A549 (cell line): ENCODE results near the gene PKN1. TPM values are rescaled to one million over a fixed set of nuclear protein-coding genes. Genes with fewer than 3 reads are reported as not detected.

Experiments
- ATAC-seq, 2 experiments: fragments of 200-7000 bp in 1 of 2; fragments of >200 bp in 1 of 2; cut with Nextera tagmentation in 1 of 2; cut with Tn5 transposase in 1 of 2; 3 replicates each; pipeline versions ENCODE4 v1.8.0 to v1.9.1; 2018 to 2020; ENCODE audit warnings: mild to moderate bottlenecking in 1 of 2, moderate library complexity in 1 of 2
- CTCF ChIA-PET: fragments of 300-600 bp; sonication (Branson Sonifier 250); formaldehyde crosslinking; extraction: SDS; loops from one replicate; lab custom pipeline; 2021; ENCODE audit warnings: antibody characterized with exemption, inconsistent platforms; lab: Yijun Ruan, JAX
- POLR2A ChIA-PET: fragments of 350-600 bp; formaldehyde crosslinking; extraction: SDS; loops from one replicate; lab custom pipeline; 2021; ENCODE audit warnings: antibody characterized with exemption, inconsistent platforms; lab: Yijun Ruan, JAX
- DNase-seq, 2 experiments: peaks; one replicate each; pipeline versions ENCODE4 v3.0.0 to v3.0.0-alpha.2; 2011 to 2016; ENCODE audit warnings: low read depth in 1 of 2, low spot score in 1 of 2
- FAIRE-seq: peaks from 2 replicates; lab custom pipeline; 2011; peaks lifted over from hg19 to GRCh38; lab: Jason Lieb, UNC
- H3K27ac ChIP-seq, 2 experiments: fragments of >200 bp; sonication (Bioruptor Twin); formaldehyde crosslinking; 3 replicates each; pipeline ENCODE4 v1.5.1; 2016 to 2017
- H3K4me1 ChIP-seq: fragments of >200 bp; sonication (Bioruptor Twin); formaldehyde crosslinking; 3 replicates; pipeline ENCODE4 v1.6.1; 2016
- H3K4me2 ChIP-seq: fragments of >200 bp; sonication (Bioruptor Twin); formaldehyde crosslinking; 3 replicates; pipeline ENCODE4 v1.6.1; 2016
- H3K4me3 ChIP-seq: fragments of >200 bp; sonication (Bioruptor Twin); formaldehyde crosslinking; 3 replicates; pipeline ENCODE4 v1.5.1; 2016
- H3K9me3 ChIP-seq: fragments of >200 bp; sonication (Bioruptor Twin); formaldehyde crosslinking; 3 replicates; pipeline ENCODE4 v1.6.1; 2016
- BCL3 ChIP-seq: fragments of >200 bp; sonication (Bioruptor Twin); formaldehyde crosslinking; IDR thresholded peaks from 3 replicates; pipeline ENCODE4 v1.6.1; 2016
- CBX8 ChIP-seq: fragments of 200-600 bp; sonication (generic); IDR thresholded peaks from 2 replicates; pipeline ENCODE4 v1.6.1; 2016
- CEBPB ChIP-seq, 2 experiments: fragments of >200 bp in 1 of 2; sonication (Bioruptor Twin) in 1 of 2; formaldehyde crosslinking in 1 of 2; IDR thresholded peaks; 2 replicates each; pipeline ENCODE4 v1.6.1; 2012 to 2016
- CHD4 ChIP-seq: fragments of 200-600 bp; sonication (generic); IDR thresholded peaks from 2 replicates; pipeline ENCODE4 v1.6.1; 2016; ENCODE audit warnings: antibody characterized with exemption, mild to moderate bottlenecking, borderline replicate concordance
- E2F6 ChIP-seq: IDR thresholded peaks from 2 replicates; pipeline ENCODE4 v1.6.1; 2012; ENCODE audit warnings: low read depth, borderline replicate concordance
- EP300 ChIP-seq, 2 experiments: fragments of >200 bp; sonication (Bioruptor Twin); formaldehyde crosslinking; IDR thresholded peaks; 2 replicates in 1 of 2; 3 replicates in 1 of 2; pipeline ENCODE4 v1.6.1; 2016 to 2017
- ESRRA ChIP-seq: fragments of 150-350 bp; IDR thresholded peaks from 2 replicates; pipeline ENCODE4 v1.6.1; 2014; ENCODE audit warnings: mild to moderate bottlenecking, low read length, borderline replicate concordance
- FOSL2 ChIP-seq, 2 experiments: fragments of 450-650 bp in 1 of 2; fragments of >200 bp in 1 of 2; sonication (Bioruptor Twin) in 1 of 2; formaldehyde crosslinking; IDR thresholded peaks; 2 replicates each; pipeline versions ENCODE4 v1.5.0 to v1.6.1; 2016 to 2020; ENCODE audit warnings: mild to moderate bottlenecking in 1 of 2, moderate library complexity in 1 of 2
- FOXS1 ChIP-seq: fragments of 250-450 bp; sonication (Bioruptor Pico); IDR thresholded peaks from 2 replicates; pipeline ENCODE4 v1.5.0; 2020; ENCODE audit warnings: mild to moderate bottlenecking, moderate library complexity
- GATA3 ChIP-seq: IDR thresholded peaks from 2 replicates; pipeline ENCODE4 v1.6.1; 2012; ENCODE audit warnings: borderline replicate concordance
- HEYL ChIP-seq: fragments of 250-450 bp; sonication (Bioruptor Pico); IDR thresholded peaks from 2 replicates; pipeline ENCODE4 v1.8.0; 2021; ENCODE audit warnings: mild to moderate bottlenecking, moderate library complexity
- HMGXB4 ChIP-seq: fragments of 250-450 bp; sonication (Bioruptor Pico); IDR thresholded peaks from 2 replicates; pipeline ENCODE4 v1.5.0; 2021; ENCODE audit warnings: mild to moderate bottlenecking, moderate library complexity, borderline replicate concordance
- HOXB13 ChIP-seq: fragments of 250-450 bp; sonication (Bioruptor Pico); IDR thresholded peaks from 2 replicates; pipeline ENCODE4 v1.5.0; 2020; ENCODE audit warnings: low read depth, mild to moderate bottlenecking, moderate library complexity
- MAFK ChIP-seq: fragments of 450-650 bp; IDR thresholded peaks from 2 replicates; pipeline ENCODE4 v1.6.1; 2014; ENCODE audit not compliant: partially characterized antibody
- MAZ ChIP-seq: fragments of 150-350 bp; IDR thresholded peaks from 2 replicates; pipeline ENCODE4 v1.6.1; 2014; ENCODE audit warnings: antibody characterized with exemption, low read depth, low read length, borderline replicate concordance
- NR3C1 ChIP-seq: fragments of >200 bp; sonication (Bioruptor Twin); formaldehyde crosslinking; IDR thresholded peaks from 3 replicates; pipeline ENCODE4 v1.6.1; 2017
- PBX3 ChIP-seq: IDR thresholded peaks from 2 replicates; pipeline ENCODE4 v1.6.1; 2012
- POLR2A ChIP-seq: IDR thresholded peaks from 2 replicates; pipeline ENCODE4 v1.6.1; 2012; ENCODE audit warnings: mild to moderate bottlenecking, low read length
- RAD21 ChIP-seq, 2 experiments: fragments of >200 bp in 1 of 2; sonication (Bioruptor Twin) in 1 of 2; formaldehyde crosslinking in 1 of 2; IDR thresholded peaks in 1 of 2; conservative IDR thresholded peaks in 1 of 2; 2 replicates in 1 of 2; 3 replicates in 1 of 2; pipeline ENCODE4 v1.6.1; 2012 to 2018; ENCODE audit warnings: inconsistent platforms in 1 of 2
- RNF2 ChIP-seq: fragments of 200-600 bp; sonication (generic); IDR thresholded peaks from 2 replicates; pipeline ENCODE4 v1.6.1; 2016; ENCODE audit warnings: low read depth, mild to moderate bottlenecking, antibody characterized with exemption, moderate library complexity, borderline replicate concordance
- SMC3 ChIP-seq: fragments of >200 bp; sonication (Bioruptor Twin); formaldehyde crosslinking; IDR thresholded peaks from 3 replicates; pipeline ENCODE4 v1.6.1; 2018; ENCODE audit warnings: inconsistent platforms
- TFCP2L1 ChIP-seq: fragments of 250-450 bp; sonication (Bioruptor Pico); IDR thresholded peaks from 2 replicates; pipeline ENCODE4 v1.5.0; 2021; ENCODE audit warnings: mild to moderate bottlenecking
- ZFP36 ChIP-seq: fragments of 450-650 bp; IDR thresholded peaks from 2 replicates; pipeline ENCODE4 v1.6.1; 2014; ENCODE audit warnings: borderline replicate concordance; ENCODE audit not compliant: partially characterized antibody
- ZNF302 ChIP-seq: fragments of 250-450 bp; sonication (Bioruptor Pico); IDR thresholded peaks from 2 replicates; pipeline ENCODE4 v1.9.0; 2021; ENCODE audit warnings: inconsistent platforms, mild to moderate bottlenecking, moderate library complexity
- WGBS: methylation state at CpG from one replicate; pipeline ENCODE4 v1.1.6; 2017; ENCODE audit errors: missing lambda C conversion rate; 5-methylcytosine and 5-hydroxymethylcytosine counted together
- polyA plus RNA-seq, 4 experiments: library from polyadenylated mRNA; depleted of rRNA in 3 of 4; stranded (reverse); fragments of >200 nt; fragmentation: RNase III in 1 of 4; extraction: RNeasy Plus Mini Kit Qiagen cat#74134 plus additional on column Dnase treatment in 1 of 4; gene quantifications; 2 replicates in 3 of 4; 3 replicates in 1 of 4; pipeline ENCODE4 v1.2.3, GENCODE V29; 2011 to 2017
- TF ChIP-seq, protein P1 (sequence below): fragments of >200 bp; sonication (Bioruptor Twin); formaldehyde crosslinking; IDR thresholded peaks from 2 replicates; pipeline ENCODE4 v1.6.1; 2016
- TF ChIP-seq, protein P2 (sequence below): fragments of 250-450 bp; sonication (Bioruptor Pico); IDR thresholded peaks from 2 replicates; pipeline ENCODE4 v1.5.0; 2020; ENCODE audit warnings: low read depth, mild to moderate bottlenecking, moderate library complexity

The PKN1 gene
- polyA plus RNA-seq, 2 of the 4 experiments (the other 2 are of a cell fraction), result 33.4 to 37.3 TPM

DNA sequence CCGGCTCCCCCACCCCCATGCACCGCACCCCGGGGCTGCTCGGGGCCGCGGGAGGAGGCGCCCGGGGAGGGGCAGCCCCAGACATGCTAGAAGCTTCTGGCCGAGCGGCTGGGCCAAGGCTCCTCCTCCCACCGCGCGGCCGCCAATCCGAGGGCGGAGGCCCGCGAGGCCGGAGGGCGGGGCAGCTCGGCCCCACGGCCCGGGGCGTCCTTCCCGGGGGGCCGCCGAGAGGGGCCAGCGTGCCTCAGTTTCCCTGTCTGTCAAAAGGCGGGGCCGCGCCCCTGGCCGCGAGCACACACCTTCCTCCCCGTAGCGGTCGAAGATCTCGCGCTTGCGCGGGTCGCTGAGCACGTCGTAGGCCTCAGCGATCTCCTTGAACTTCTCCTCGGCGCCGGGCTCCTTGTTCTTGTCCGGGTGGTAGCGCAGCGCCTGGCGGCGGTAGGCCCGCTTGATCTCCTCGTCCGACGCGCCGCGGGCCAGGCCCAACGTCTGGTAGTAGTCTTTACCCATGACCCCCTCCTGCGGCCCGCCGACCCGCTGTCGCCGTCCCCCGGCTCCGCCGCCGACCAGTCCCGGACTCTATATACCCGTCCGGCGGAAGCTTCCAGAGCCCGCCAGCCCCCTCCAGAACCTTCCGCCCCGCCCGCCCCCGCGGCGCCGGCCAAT is 84.9 kb downstream of the PKN1 start, which contains the start of gene DNAJB1 (continued):
- no peak for TF ChIP-seq ESRRA
- TF ChIP-seq FOXS1, result no peak
- peak; percentile 88; the same call in 2 of the 3 replicates for TF ChIP-seq BCL3
- TF ChIP-seq FOSL2 (IDR thresholded peaks at IDR 0.05), result no peak
- no peak for TF ChIP-seq FOSL2 (CRISPR knock-in tag; IDR thresholded peaks at IDR 0.05)
- peak; percentile 74; the same call in 1 of the 2 replicates for TF ChIP-seq PBX3
- peak; percentile 99 for TF ChIP-seq POLR2A
- no peak for TF ChIP-seq EP300 (IDR thresholded peaks at IDR 0.05)
- no peak for TF ChIP-seq CHD4
- TF ChIP-seq GATA3, result 0 out of 2 replicates have a peak, but pooled peaks have one; percentile 13
- TF ChIP-seq MAFK, result no peak
- TF ChIP-seq HOXB13 (CRISPR knock-in tag), result no peak
- TF ChIP-seq E2F6, result 0 out of 2 replicates have a peak, but pooled peaks have one; percentile 29
- TF ChIP-seq, protein P1, sequence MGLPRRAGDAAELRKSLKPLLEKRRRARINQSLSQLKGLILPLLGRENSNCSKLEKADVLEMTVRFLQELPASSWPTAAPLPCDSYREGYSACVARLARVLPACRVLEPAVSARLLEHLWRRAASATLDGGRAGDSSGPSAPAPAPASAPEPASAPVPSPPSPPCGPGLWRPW, result no peak
- TF ChIP-seq, protein P2, sequence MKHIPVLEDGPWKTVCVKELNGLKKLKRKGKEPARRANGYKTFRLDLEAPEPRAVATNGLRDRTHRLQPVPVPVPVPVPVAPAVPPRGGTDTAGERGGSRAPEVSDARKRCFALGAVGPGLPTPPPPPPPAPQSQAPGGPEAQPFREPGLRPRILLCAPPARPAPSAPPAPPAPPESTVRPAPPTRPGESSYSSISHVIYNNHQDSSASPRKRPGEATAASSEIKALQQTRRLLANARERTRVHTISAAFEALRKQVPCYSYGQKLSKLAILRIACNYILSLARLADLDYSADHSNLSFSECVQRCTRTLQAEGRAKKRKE (CRISPR knock-in tag), result no peak
- TF ChIP-seq NR3C1, result no peak
- TF ChIP-seq TFCP2L1 (CRISPR knock-in tag), result peak; percentile 83
- TF ChIP-seq CBX8, result no peak
- no peak for TF ChIP-seq RAD21 (conservative IDR thresholded peaks at IDR 0.05 in 1 of 2, IDR thresholded peaks at IDR 0.05 in 1 of 2)
- TF ChIP-seq MAZ, result no peak
- no peak for TF ChIP-seq SMC3

GRCh38 chr19:14519245-14519859 is 86.2 kb downstream of the PKN1 start:
- Histone ChIP-seq H3K4me1 (peaks cover 54% of the 10 kb centered on the region), H3K4me3 (0 out of 3 replicates have a peak overlapping the region, but pooled peaks have one; percentile 31), H3K27ac (peak overlapping the region; percentile 92), H3K4me2 (peak overlapping the region; percentile 75)
- POLR2A ChIA-PET, result interaction anchor here (3.2 kb wide), 1 partner anchor 12 kb away, joined by 112 read pairs; no protein-coding TSS in a partner anchor
- WGBS, result 91% methylated on average over 22 of the region's 22 CpGs
- DNase-seq, result no peak
- CTCF ChIA-PET, result interaction anchor here (1.0 kb wide), 1 partner anchor 15 kb away, joined by 10 read pairs; no protein-coding TSS in a partner anchor
- TF ChIP-seq HEYL (CRISPR knock-in tag) (no peak), RNF2 (no peak), ZNF302 (CRISPR knock-in tag) (no peak), TFCP2L1 (CRISPR knock-in tag) (no peak), HMGXB4 (CRISPR knock-in tag) (no peak), CEBPB (IDR thresholded peaks at IDR 0.05) (no peak), FOSL2 (IDR thresholded peaks at IDR 0.05) (no peak), FOSL2 (CRISPR knock-in tag; IDR thresholded peaks at IDR 0.05) (no peak), ZFP36 (no peak)
- TF ChIP-seq, all 56 proteins: peak for 0
- H3K9me3 ChIP-seq, result no peaks in the 10 kb centered on the region
- ATAC-seq (no peak), FAIRE-seq (no peak)
